OCI-LY7 (cell line): ENCODE results near the gene IL18RAP. TPM values are rescaled to one million over a fixed set of nuclear protein-coding genes. Genes with fewer than 3 reads are reported as not detected.

Experiments used
- BruUV-seq: library from RNA; stranded (reverse); fragments of 400-500 nt; replicated peaks from 2 replicates; lab custom pipeline; 2021; lab: Mats Ljungman, UMichigan
- CTCF ChIA-PET: fragments of 300-600 bp; sonication (Branson Sonifier 250); formaldehyde crosslinking; loops from one replicate; lab custom pipeline; 2022; ENCODE audit warnings: antibody characterized with exemption; ENCODE audit not compliant: unreplicated experiment; lab: Charles Lee
- POLR2A ChIA-PET: fragments of 300-600 bp; sonication (Branson Sonifier 250); formaldehyde crosslinking; loops from one replicate; lab custom pipeline; 2022; ENCODE audit warnings: antibody characterized with exemption; lab: Charles Lee
- DNase-seq: peaks from one replicate; pipeline ENCODE4 v3.0.0-alpha.2; 2015; ENCODE audit warnings: low spot score
- H2AFZ ChIP-seq: fragments of 200-600 bp; sonication (generic), shearing (Covaris generic); 2 replicates; pipeline ENCODE4 v1.6.1; 2014; ENCODE audit warnings: mild to moderate bottlenecking, antibody characterized with exemption, low read length, moderate library complexity
- H3K27ac ChIP-seq: fragments of 200-600 bp; sonication (generic); 2 replicates; pipeline ENCODE4 v1.5.1; 2014; ENCODE audit warnings: mixed run types, low read depth, mild to moderate bottlenecking, moderate library complexity, low read length, inconsistent platforms; ENCODE audit not compliant: poor library complexity, severe bottlenecking
- H3K36me3 ChIP-seq: fragments of 200-600 bp; sonication (generic); 2 replicates; pipeline ENCODE4 v1.6.1; 2014; ENCODE audit warnings: mild to moderate bottlenecking, antibody characterized with exemption, low read length, moderate library complexity, mixed read lengths; ENCODE audit not compliant: insufficient read depth
- H3K4me1 ChIP-seq: fragments of 200-600 bp; sonication (generic); 2 replicates; pipeline ENCODE4 v1.5.1; 2014; ENCODE audit warnings: mild to moderate bottlenecking, low read length; ENCODE audit not compliant: insufficient read depth, poor library complexity, severe bottlenecking
- H3K4me2 ChIP-seq: fragments of 200-600 bp; sonication (generic); 2 replicates; pipeline ENCODE4 v1.6.1; 2014; ENCODE audit warnings: mild to moderate bottlenecking, low read length
- H3K4me3 ChIP-seq: fragments of 200-600 bp; sonication (generic); 2 replicates; pipeline ENCODE4 v1.5.1; 2014; ENCODE audit warnings: mild to moderate bottlenecking, low read depth, low read length; ENCODE audit not compliant: poor library complexity, severe bottlenecking
- H3K79me2 ChIP-seq: fragments of 200-600 bp; sonication (generic); 2 replicates; pipeline ENCODE4 v1.6.1; 2016; ENCODE audit warnings: low read depth, mild to moderate bottlenecking, low read length, moderate library complexity, mixed read lengths; ENCODE audit not compliant: insufficient read depth
- H3K9me2 ChIP-seq: fragments of 200-600 bp; sonication (generic); 2 replicates; pipeline ENCODE4 v1.6.1; 2016; ENCODE audit warnings: mild to moderate bottlenecking, low read length, mixed read lengths; ENCODE audit not compliant: insufficient read depth
- H3K9me3 ChIP-seq: fragments of 200-600 bp; sonication (generic); 2 replicates; pipeline ENCODE4 v1.6.1; 2014; ENCODE audit warnings: mild to moderate bottlenecking, mixed run types, low read length, mixed read lengths
- H4K20me1 ChIP-seq: fragments of 200-600 bp; sonication (generic); 2 replicates; pipeline ENCODE4 v1.6.1; 2014; ENCODE audit warnings: mild to moderate bottlenecking, antibody characterized with exemption, low read length, moderate library complexity, mixed read lengths; ENCODE audit not compliant: insufficient read depth
- EZH2phosphoT487 ChIP-seq: fragments of 200-600 bp; sonication (generic); IDR thresholded peaks from 2 replicates; pipeline ENCODE4 v1.6.1; 2018; ENCODE audit warnings: low read depth, borderline replicate concordance, mild to moderate bottlenecking, mixed run types, antibody characterized with exemption, low read length, moderate library complexity, mixed read lengths
- intact Hi-C: fragments of 100-400 bp; cut with micrococcal nuclease; formaldehyde crosslinking; loops from one replicate; pipeline ENCODE4 v1.10.0; 2022; ENCODE audit not compliant: unreplicated experiment
- total RNA-seq, 2 experiments: library from RNA; depleted of rRNA in 1 of 2; stranded (reverse); fragments of >200 nt in 1 of 2; shearing (Covaris generic) in 1 of 2; gene quantifications; 2 replicates each; pipeline ENCODE4 v1.2.3, GENCODE V29; 2014 to 2022
- TF ChIP-seq, protein P1 (sequence below): fragments of 200-600 bp; sonication (generic); conservative IDR thresholded peaks from 2 replicates; pipeline ENCODE4 v1.5.1; 2014; ENCODE audit warnings: mild to moderate bottlenecking, antibody characterized with exemption, low read length, moderate library complexity, mixed read lengths

IL18RAP gene
- total RNA-seq, 2 experiments from 2014 or later = not detected

DNA sequence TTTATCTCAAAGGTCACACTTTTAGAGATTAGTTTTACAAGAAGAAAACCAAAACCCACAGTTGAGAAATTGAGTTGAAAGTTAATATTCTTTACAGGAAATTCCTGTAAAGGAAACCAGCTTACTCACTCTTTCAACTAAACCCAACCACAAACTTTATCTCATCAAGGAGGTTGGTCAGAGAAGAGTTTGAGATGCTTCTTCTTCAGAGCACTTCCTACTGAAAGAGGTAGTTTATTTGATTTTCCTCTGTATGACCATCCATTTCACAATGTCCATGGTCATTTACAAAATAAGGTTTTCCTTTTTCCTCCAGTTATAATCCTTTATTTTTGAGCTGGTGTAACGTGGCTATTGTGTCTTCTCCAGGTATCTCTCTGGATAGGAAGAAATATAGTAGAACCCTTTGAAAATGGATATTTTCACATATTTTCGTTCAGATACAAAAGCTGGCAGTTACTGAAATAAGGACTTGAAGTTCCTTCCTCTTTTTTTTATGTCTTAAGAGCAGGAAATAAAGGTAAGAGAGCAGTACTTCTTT lies 4.5 kb upstream of the IL18RAP start:
- intact Hi-C loops = no loop called here
- POLR2A ChIA-PET = interaction anchor here (0.7 kb wide), 1 partner anchor 1353 kb away, joined by 4 read pairs; no protein-coding TSS in a partner anchor

DNA sequence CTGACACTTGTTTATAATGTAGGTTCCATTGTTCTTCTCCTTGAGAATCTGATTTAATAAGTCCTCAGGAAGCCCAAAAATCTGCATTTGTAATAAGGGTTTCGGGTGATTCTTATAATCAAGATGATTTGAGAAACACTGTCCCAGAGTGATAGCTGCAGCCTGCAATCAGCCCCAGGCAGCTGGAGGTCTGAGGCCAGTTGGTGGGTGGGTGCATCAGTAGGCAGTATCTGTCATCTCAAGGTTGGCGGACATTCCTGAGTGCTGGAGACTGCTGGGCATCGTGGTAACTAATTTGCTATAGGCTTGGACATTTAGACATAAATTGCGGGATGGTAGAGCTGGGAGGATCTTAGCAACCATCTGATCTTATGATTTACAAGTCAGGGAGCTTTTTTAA lies 2.7 kb upstream of the IL18RAP start:
- H3K9me2 ChIP-seq = no peaks in the 10 kb centered on the region
- TF ChIP-seq, protein P1, sequence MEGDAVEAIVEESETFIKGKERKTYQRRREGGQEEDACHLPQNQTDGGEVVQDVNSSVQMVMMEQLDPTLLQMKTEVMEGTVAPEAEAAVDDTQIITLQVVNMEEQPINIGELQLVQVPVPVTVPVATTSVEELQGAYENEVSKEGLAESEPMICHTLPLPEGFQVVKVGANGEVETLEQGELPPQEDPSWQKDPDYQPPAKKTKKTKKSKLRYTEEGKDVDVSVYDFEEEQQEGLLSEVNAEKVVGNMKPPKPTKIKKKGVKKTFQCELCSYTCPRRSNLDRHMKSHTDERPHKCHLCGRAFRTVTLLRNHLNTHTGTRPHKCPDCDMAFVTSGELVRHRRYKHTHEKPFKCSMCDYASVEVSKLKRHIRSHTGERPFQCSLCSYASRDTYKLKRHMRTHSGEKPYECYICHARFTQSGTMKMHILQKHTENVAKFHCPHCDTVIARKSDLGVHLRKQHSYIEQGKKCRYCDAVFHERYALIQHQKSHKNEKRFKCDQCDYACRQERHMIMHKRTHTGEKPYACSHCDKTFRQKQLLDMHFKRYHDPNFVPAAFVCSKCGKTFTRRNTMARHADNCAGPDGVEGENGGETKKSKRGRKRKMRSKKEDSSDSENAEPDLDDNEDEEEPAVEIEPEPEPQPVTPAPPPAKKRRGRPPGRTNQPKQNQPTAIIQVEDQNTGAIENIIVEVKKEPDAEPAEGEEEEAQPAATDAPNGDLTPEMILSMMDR = no peak
- no peak for TF ChIP-seq EZH2phosphoT487
- no peak for DNase-seq
- ChIA-PET POLR2A (no interaction called here), CTCF (no interaction called here)
- H3K4me3 ChIP-seq = no peak overlapping the region
- H4K20me1 ChIP-seq = no peaks in the 10 kb centered on the region
- no peak overlapping the region for H2AFZ ChIP-seq
- H3K4me2 ChIP-seq = no peak overlapping the region
- H3K79me2 ChIP-seq = no peaks in the 10 kb centered on the region
- H3K36me3 ChIP-seq = no peaks in the 10 kb centered on the region
- H3K27ac ChIP-seq = no peak overlapping the region
- no peaks in the 10 kb centered on the region for H3K9me3 ChIP-seq
- BruUV-seq = no TSS peak
- H3K4me1 ChIP-seq = no peaks in the 10 kb centered on the region
- intact Hi-C loops = no loop called here

More for the DNA sequence above, 4.5 kb upstream of the IL18RAP start:
- DNase-seq = no peak
- Histone ChIP-seq H3K36me3 (no peaks in the 10 kb centered on the region), H4K20me1 (no peaks in the 10 kb centered on the region), H2AFZ (no peak overlapping the region), H3K9me3 (no peaks in the 10 kb centered on the region), H3K4me3 (no peak overlapping the region), H3K4me1 (no peaks in the 10 kb centered on the region), H3K4me2 (no peak overlapping the region), H3K79me2 (no peaks in the 10 kb centered on the region), H3K27ac (no peak overlapping the region), H3K9me2 (no peaks in the 10 kb centered on the region)
- CTCF ChIA-PET = no interaction called here
- no peak for TF ChIP-seq EZH2phosphoT487
- TF ChIP-seq, protein P1 = no peak
- BruUV-seq = no TSS peak
